GM06990 (cell line): ENCODE data around the gene SLC35F3.

ENCODE experiments used
- DNase-seq: peaks from one replicate; pipeline ENCODE4 v3.0.0-alpha.2; 2011; ENCODE audit not compliant: insufficient read length; ENCODE audit errors: extremely low read depth
- H3K27me3 ChIP-seq: replicated peaks from 2 replicates; pipeline ENCODE4 v1.6.0; 2011; ENCODE audit warnings: low read length; ENCODE audit not compliant: control insufficient read depth, insufficient read depth
- H3K36me3 ChIP-seq: 2 replicates; pipeline ENCODE4 v1.5.1; 2011; ENCODE audit warnings: low read length; ENCODE audit not compliant: control insufficient read depth, insufficient read depth
- H3K4me3 ChIP-seq: replicated peaks from 2 replicates; pipeline ENCODE4 v1.5.1; 2011; ENCODE audit warnings: low read depth, mild to moderate bottlenecking, control low read depth, low read length
- CTCF ChIP-seq: IDR thresholded peaks from 2 replicates; pipeline ENCODE4 v1.5.1; 2011; ENCODE audit warnings: low read length, control low read depth, mild to moderate bottlenecking, inconsistent platforms; ENCODE audit not compliant: insufficient read depth, poor library complexity, severe bottlenecking

The SLC35F3 gene

GRCh38 chr1:233916706-233917105 is 12.2 kb downstream of the SLC35F3 start:
- no peaks in the 10 kb centered on the region for H3K36me3 ChIP-seq
- no peak for TF ChIP-seq CTCF
- H3K27me3 ChIP-seq, result no peaks in the 10 kb centered on the region; the same call in 1 of the 2 replicates
- no peak for DNase-seq
- no peak overlapping the region for H3K4me3 ChIP-seq

GRCh38 chr1:233919786-233920185 is 15.3 kb downstream of the SLC35F3 start:
- H3K27me3 ChIP-seq, result no peaks in the 10 kb centered on the region; the same call in 1 of the 2 replicates
- TF ChIP-seq CTCF, result no peak
- no peak for DNase-seq

GRCh38 chr1:233928123-233928522 is 23.6 kb downstream of the SLC35F3 start:
- no peaks in the 10 kb centered on the region for H3K36me3 ChIP-seq
- no peak for TF ChIP-seq CTCF
- no peaks in the 10 kb centered on the region; the same call in 1 of the 2 replicates for H3K27me3 ChIP-seq
- DNase-seq, result no peak
- no peak overlapping the region for H3K4me3 ChIP-seq

More at GRCh38 chr1:233919786-233920185, 15.3 kb downstream of the SLC35F3 start:
- no peaks in the 10 kb centered on the region for H3K36me3 ChIP-seq
- H3K4me3 ChIP-seq, result no peak overlapping the region

GRCh38 chr1:233933339-233933738 is 28.9 kb downstream of the SLC35F3 start:
- TF ChIP-seq CTCF, result no peak
- Histone ChIP-seq H3K36me3 (no peaks in the 10 kb centered on the region), H3K4me3 (no peak overlapping the region), H3K27me3 (no peaks in the 10 kb centered on the region; the same call in 1 of the 2 replicates)
- no peak for DNase-seq

GRCh38 chr1:233935297-233935868 is 30.9 kb downstream of the SLC35F3 start:
- no peak overlapping the region for H3K4me3 ChIP-seq
- no peak for DNase-seq
- no peaks in the 10 kb centered on the region for H3K36me3 ChIP-seq
- TF ChIP-seq CTCF, result no peak
- no peaks in the 10 kb centered on the region; the same call in 1 of the 2 replicates for H3K27me3 ChIP-seq

GRCh38 chr1:233936422-233936821 is 31.9 kb downstream of the SLC35F3 start:
- H3K36me3 ChIP-seq, result no peaks in the 10 kb centered on the region
- no peak for TF ChIP-seq CTCF
- DNase-seq, result no peak
- no peaks in the 10 kb centered on the region; the same call in 1 of the 2 replicates for H3K27me3 ChIP-seq
- no peak overlapping the region for H3K4me3 ChIP-seq
